Kidney epithelial cell (primary cell): ENCODE measurements around the gene RAPGEF6. TPM values are rescaled to one million over a fixed set of nuclear protein-coding genes. Genes with fewer than 3 reads are reported as not detected.
"Not testable (repeated sequence)": the region's sequence is repeated elsewhere in the genome, so short reads cannot be mapped to it uniquely, and the experiment has no call there.

Experiments
- DNase-seq: peaks from one replicate; pipeline ENCODE4 v3.0.0-alpha.2; 2010; ENCODE audit warnings: low read depth
- H3K27me3 ChIP-seq: 2 replicates; pipeline ENCODE4 v1.6.0; 2011; ENCODE audit warnings: low read length; ENCODE audit not compliant: control insufficient read depth, insufficient read depth
- H3K36me3 ChIP-seq: 2 replicates; pipeline ENCODE4 v1.5.1; 2011; ENCODE audit warnings: low read length; ENCODE audit not compliant: control insufficient read depth, insufficient read depth
- H3K4me3 ChIP-seq: 2 replicates; pipeline ENCODE4 v1.5.1; 2011; ENCODE audit warnings: low read depth, mild to moderate bottlenecking, control low read depth, low read length
- total RNA-seq: library from RNA; depleted of rRNA; stranded (reverse); fragments of >200 nt; gene quantifications from 2 replicates; pipeline ENCODE4 v1.2.3, GENCODE V29; 2015
- TF ChIP-seq, protein P1 (sequence below): IDR thresholded peaks from 2 replicates; pipeline ENCODE4 v1.5.1; 2011; ENCODE audit warnings: mild to moderate bottlenecking, moderate library complexity, low read length, control low read depth, inconsistent platforms; ENCODE audit not compliant: insufficient read depth, poor library complexity, severe bottlenecking

RAPGEF6 gene
- total RNA-seq, 1 donor from 2014 or later: 10.0 TPM

DNA sequence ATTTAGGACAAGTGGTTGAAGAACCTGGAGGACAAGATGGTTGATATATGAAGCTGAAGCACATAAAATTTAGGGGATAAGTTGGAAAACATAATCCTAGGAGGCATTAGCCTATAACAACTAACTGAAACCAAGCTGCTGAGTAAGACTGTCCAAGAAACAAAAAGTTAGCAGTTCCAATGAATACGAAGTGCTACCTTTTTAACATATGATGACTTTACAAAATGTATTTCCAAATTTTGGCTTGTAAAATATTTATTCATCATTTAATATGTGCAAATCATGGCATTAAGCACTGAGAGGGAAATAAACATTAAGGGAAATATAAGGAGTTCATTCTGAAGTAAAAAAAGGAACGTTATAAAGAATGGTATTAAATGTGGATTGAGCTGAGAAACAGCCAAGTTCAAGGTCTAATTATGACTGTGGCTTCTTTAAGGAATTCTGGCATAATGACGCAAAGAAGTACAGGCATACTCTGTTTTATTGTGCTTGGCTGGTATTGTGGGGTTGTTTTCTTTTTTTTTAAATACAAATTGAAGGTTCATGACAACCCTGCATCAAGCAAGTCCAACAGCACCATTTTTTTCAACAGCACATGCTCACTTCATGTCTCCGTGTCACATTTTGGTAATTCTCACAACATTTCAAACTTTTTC is 7.7 kb downstream of the RAPGEF6 start:
- Histone ChIP-seq H3K36me3 (no peaks in the 10 kb centered on the region), H3K4me3 (no peak overlapping the region), H3K27me3 (no peaks in the 10 kb centered on the region)
- TF ChIP-seq, protein P1, sequence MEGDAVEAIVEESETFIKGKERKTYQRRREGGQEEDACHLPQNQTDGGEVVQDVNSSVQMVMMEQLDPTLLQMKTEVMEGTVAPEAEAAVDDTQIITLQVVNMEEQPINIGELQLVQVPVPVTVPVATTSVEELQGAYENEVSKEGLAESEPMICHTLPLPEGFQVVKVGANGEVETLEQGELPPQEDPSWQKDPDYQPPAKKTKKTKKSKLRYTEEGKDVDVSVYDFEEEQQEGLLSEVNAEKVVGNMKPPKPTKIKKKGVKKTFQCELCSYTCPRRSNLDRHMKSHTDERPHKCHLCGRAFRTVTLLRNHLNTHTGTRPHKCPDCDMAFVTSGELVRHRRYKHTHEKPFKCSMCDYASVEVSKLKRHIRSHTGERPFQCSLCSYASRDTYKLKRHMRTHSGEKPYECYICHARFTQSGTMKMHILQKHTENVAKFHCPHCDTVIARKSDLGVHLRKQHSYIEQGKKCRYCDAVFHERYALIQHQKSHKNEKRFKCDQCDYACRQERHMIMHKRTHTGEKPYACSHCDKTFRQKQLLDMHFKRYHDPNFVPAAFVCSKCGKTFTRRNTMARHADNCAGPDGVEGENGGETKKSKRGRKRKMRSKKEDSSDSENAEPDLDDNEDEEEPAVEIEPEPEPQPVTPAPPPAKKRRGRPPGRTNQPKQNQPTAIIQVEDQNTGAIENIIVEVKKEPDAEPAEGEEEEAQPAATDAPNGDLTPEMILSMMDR: no peak
- no peak for DNase-seq

DNA sequence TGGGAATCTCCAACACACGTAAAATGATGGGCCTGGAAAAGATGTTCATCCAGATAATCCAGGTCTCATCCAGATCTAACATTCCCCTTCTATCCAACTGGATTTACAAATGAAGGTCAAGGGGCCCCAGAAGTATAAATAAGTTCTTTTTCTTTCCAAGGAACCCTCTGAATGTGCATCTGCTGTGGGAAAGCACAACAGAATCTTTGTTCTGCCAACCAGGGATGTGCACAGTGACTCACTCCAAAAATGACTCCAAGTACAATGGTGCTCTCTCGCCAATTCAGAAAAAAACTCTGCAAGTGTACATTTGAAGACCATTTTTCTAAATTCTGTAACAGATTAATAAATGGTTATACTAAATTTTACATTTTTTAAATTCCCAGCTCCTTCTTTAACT is 12.4 kb downstream of the RAPGEF6 start:
- Histone ChIP-seq H3K36me3 (no peaks in the 10 kb centered on the region), H3K4me3 (no peak overlapping the region), H3K27me3 (no peaks in the 10 kb centered on the region)
- DNase-seq: no peak
- TF ChIP-seq, protein P1: no peak

- not testable (repeated sequence) for H3K36me3 ChIP-seq, H3K4me3 ChIP-seq, DNase-seq, H3K27me3 ChIP-seq
These were observed 13.9 kb downstream of the RAPGEF6 start for GRCh38 chr5:131621164-131621563.

DNA sequence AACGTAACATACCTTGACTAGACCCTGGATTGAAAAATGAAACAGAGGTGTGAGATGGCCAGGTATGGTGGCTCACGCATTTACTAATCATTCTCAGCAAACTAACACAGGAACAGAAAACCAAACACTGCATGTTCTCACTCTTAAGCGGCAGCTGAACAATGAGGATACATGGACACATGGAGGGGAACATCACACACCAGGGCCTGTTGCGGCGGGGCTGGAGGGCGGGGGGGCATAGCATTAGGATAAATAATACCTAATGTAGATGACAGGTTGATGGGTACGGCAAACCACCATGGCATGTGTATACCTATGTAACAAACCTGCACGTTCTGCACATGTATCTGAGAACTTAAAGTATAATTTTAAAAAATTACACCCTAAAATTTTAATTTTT is 15.9 kb downstream of the RAPGEF6 start:
- TF ChIP-seq, protein P1: no peak
- DNase-seq: no peak
- H3K27me3 ChIP-seq: no peaks in the 10 kb centered on the region

DNA sequence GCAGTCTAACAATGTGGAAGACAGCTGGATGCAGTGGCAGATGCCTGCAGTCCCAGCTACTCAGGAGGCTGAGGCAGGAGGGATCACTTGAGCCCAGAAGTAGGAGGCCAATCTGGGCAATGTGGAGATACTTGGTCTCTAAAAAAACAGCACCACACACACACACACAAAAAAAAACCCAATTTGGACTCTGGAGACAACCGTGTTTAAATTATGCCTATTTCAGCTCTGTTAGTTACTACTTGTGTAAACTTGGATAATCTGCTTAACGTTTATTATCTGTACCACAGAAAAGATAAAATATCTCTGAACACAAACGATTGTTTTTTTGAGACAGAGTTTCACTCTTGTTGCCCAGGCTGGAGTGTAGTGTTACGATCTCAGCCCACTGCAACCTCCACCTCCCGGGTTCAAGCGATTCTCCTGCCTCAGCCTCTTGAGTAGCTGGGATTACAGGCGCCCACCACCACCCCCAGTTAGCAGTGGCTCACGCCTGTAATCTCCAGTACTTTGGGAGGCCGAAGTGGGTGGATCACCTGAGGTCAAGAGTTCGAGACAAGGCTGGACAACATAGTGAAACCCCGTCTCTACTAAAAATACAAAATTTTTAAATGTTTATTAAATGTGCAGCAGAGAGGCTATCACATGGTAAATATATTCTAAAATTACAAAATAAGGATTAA is 17.7 kb downstream of the RAPGEF6 start:
- H3K27me3 ChIP-seq: no peaks in the 10 kb centered on the region
- no peak for DNase-seq
- TF ChIP-seq, protein P1: no peak

More for the DNA sequence above, 15.9 kb downstream of the RAPGEF6 start:
- Histone ChIP-seq H3K4me3 (no peak overlapping the region), H3K36me3 (no peaks in the 10 kb centered on the region)

GRCh38 chr5:131615957-131616356 is 19.1 kb downstream of the RAPGEF6 start:
- no peaks in the 10 kb centered on the region for H3K27me3 ChIP-seq
- DNase-seq: no peak
- no peak overlapping the region for H3K4me3 ChIP-seq
- TF ChIP-seq, protein P1: no peak
- H3K36me3 ChIP-seq: no peaks in the 10 kb centered on the region

More for the DNA sequence above, 17.7 kb downstream of the RAPGEF6 start:
- Histone ChIP-seq H3K4me3 (no peak overlapping the region), H3K36me3 (no peaks in the 10 kb centered on the region)
